ENCODE results near the gene SETD2. TPM values are rescaled to one million over a fixed set of nuclear protein-coding genes. Genes with fewer than 3 reads are reported as not detected.

The SETD2 gene
- total and polyA plus RNA-seq, 2 donors (not counting 1 experiment from before 2014, with no cell fraction given), result 22.6 to 91.4 TPM

GRCh38 chr3:47002171-47003055 is 161.5 kb downstream of the SETD2 start:
- DNase-seq, result no peak
- no peak for TF ChIP-seq CTCF (IDR thresholded peaks at IDR 0.05)
- no peak for TF ChIP-seq EZH2 (IDR thresholded peaks at IDR 0.05; ENCODE audit: borderline replicate concordance, insufficient read depth, low read depth, low read length, poor library complexity, severe bottlenecking)
- CTCF ChIA-PET, result interaction anchor here (1.2 kb wide), 2 partner anchors 10 to 79 kb away, joined by 3 to 6 read pairs; no protein-coding TSS in a partner anchor
- no peak overlapping the region for H2AFZ ChIP-seq (ENCODE audit: insufficient read depth, low read depth, low read length, poor library complexity, severe bottlenecking)
- no peak for ATAC-seq (ENCODE audit: low read depth)
- H3K4me3 Mint-ChIP-seq, result no peak overlapping the region
- H3K9me3 Mint-ChIP-seq (ENCODE audit: insufficient read depth), result no peaks in the 10 kb centered on the region
- intact Hi-C loops (cut with micrococcal nuclease), result no loop called here
- peaks cover 3 to 10% of the 10 kb centered on the region in 2 donors for H3K4me1 ChIP-seq (ENCODE audit: control insufficient read depth in 2 of 2, insufficient read depth in 2 of 2, low read length in 2 of 2)
- H4K20me1 ChIP-seq (ENCODE audit: control insufficient read depth, insufficient read depth, low read length, poor library complexity, severe bottlenecking), result no peaks in the 10 kb centered on the region
- no peaks in the 10 kb centered on the region for H3K27me3 Mint-ChIP-seq
- no peak overlapping the region for H3K4me3 ChIP-seq (ENCODE audit: control extremely low read depth in 1 of 5, extremely low read depth in 1 of 5, insufficient read depth in 1 of 5, low read depth in 2 of 5, low read length in 4 of 5)
- no peaks in the 10 kb centered on the region for H3K27me3 ChIP-seq (replicated peaks in 1 of 4; ENCODE audit: control extremely low read depth in 1 of 4, control insufficient read depth in 3 of 4, insufficient read depth in 4 of 4, low read length in 3 of 4)
- H3K27ac ChIP-seq (ENCODE audit: low read length in 2 of 2), result no peak overlapping the region
- H3K36me3 ChIP-seq (replicated peaks in 1 of 2; ENCODE audit: control extremely low read depth in 1 of 2, control insufficient read depth in 1 of 2, extremely low read depth in 1 of 2, insufficient read depth in 2 of 2, low read length in 1 of 2), result peaks cover 0 to 75% of the 10 kb centered on the region in 2 experiments
- no peak overlapping the region for H3K27ac Mint-ChIP-seq
- peaks cover 5% of the 10 kb centered on the region for H3K4me1 Mint-ChIP-seq
- POLR2A ChIA-PET, result interaction anchor here (0.6 kb wide), 1 partner anchor 13 kb away, joined by 3 read pairs; no protein-coding TSS in a partner anchor
- 96% methylated on average over 33 of the region's 35 CpGs for WGBS (ENCODE audit: insufficient coverage)
- H3K9ac ChIP-seq (ENCODE audit: low read length), result no peak overlapping the region
- peaks cover 20% of the 10 kb centered on the region for H3K79me2 ChIP-seq (ENCODE audit: control insufficient read depth, insufficient read depth, low read length)
- H3K4me2 ChIP-seq (replicated peaks; ENCODE audit: low read depth, low read length, poor library complexity, severe bottlenecking), result no peak overlapping the region
- no peaks in the 10 kb centered on the region for H3K9me3 ChIP-seq (ENCODE audit: control extremely low read depth in 1 of 3, control insufficient read depth in 2 of 3, insufficient read depth in 1 of 3, low read length in 2 of 3)

- Histone ChIP-seq H3K4me1 (ENCODE audit: control insufficient read depth in 2 of 2, insufficient read depth in 2 of 2, low read length in 2 of 2) (peaks cover 3 to 13% of the 10 kb centered on the region in 2 donors), H3K79me2 (ENCODE audit: control insufficient read depth, insufficient read depth, low read length) (peaks cover 24% of the 10 kb centered on the region), H3K4me3 (ENCODE audit: control extremely low read depth in 1 of 5, extremely low read depth in 1 of 5, insufficient read depth in 1 of 5, low read depth in 2 of 5, low read length in 4 of 5) (no peak overlapping the region), H2AFZ (ENCODE audit: insufficient read depth, low read depth, low read length, poor library complexity, severe bottlenecking) (no peak overlapping the region), H3K36me3 (replicated peaks in 1 of 2; ENCODE audit: control extremely low read depth in 1 of 2, control insufficient read depth in 1 of 2, extremely low read depth in 1 of 2, insufficient read depth in 2 of 2, low read length in 1 of 2) (peaks cover 0 to 75% of the 10 kb centered on the region in 2 experiments), H3K27me3 (replicated peaks in 1 of 4; ENCODE audit: control extremely low read depth in 1 of 4, control insufficient read depth in 3 of 4, insufficient read depth in 4 of 4, low read length in 3 of 4) (no peaks in the 10 kb centered on the region), H3K9ac (ENCODE audit: low read length) (no peak overlapping the region), H4K20me1 (ENCODE audit: control insufficient read depth, insufficient read depth, low read length, poor library complexity, severe bottlenecking) (no peaks in the 10 kb centered on the region), H3K27ac (ENCODE audit: low read length in 2 of 2) (no peak overlapping the region), H3K4me2 (replicated peaks; ENCODE audit: low read depth, low read length, poor library complexity, severe bottlenecking) (no peak overlapping the region), H3K9me3 (ENCODE audit: control extremely low read depth in 1 of 3, control insufficient read depth in 2 of 3, insufficient read depth in 1 of 3, low read length in 2 of 3) (no peaks in the 10 kb centered on the region)
- Mint-ChIP-seq H3K27ac (no peak overlapping the region), H3K27me3 (no peaks in the 10 kb centered on the region), H3K4me1 (peaks cover 10% of the 10 kb centered on the region), H3K4me3 (no peak overlapping the region), H3K9me3 (ENCODE audit: insufficient read depth) (no peaks in the 10 kb centered on the region)
- CTCF ChIA-PET, result no interaction called here
- TF ChIP-seq EZH2 (IDR thresholded peaks at IDR 0.05; ENCODE audit: borderline replicate concordance, insufficient read depth, low read depth, low read length, poor library complexity, severe bottlenecking) (no peak), CTCF (IDR thresholded peaks at IDR 0.05) (no peak)
- 99% methylated on average over 16 of the region's 16 CpGs for WGBS (ENCODE audit: insufficient coverage)
- intact Hi-C loops (cut with micrococcal nuclease), result no loop called here
- POLR2A ChIA-PET, result no interaction called here
- no peak for ATAC-seq (ENCODE audit: low read depth)
- DNase-seq, result no peak
Measured at GRCh38 chr3:47001731-47002170, 162.2 kb downstream of the SETD2 start.

Measured in B cell (primary cell).